Body of pancreas (tissue), 4 donors: ENCODE results near the gene CORO1C. TPM values are rescaled to one million over a fixed set of nuclear protein-coding genes. Genes with fewer than 3 reads are reported as not detected.

Source experiments
- ATAC-seq: fragments of 150-250 bp; one replicate; pipeline ENCODE4 v1.9.1; 2016
- DNase-seq, 4 donors: peaks; one replicate each; pipeline ENCODE4 v3.0.0-alpha.2; 2019
- H3K27ac ChIP-seq, 4 donors: fragments of 200-600 bp; sonication (generic); 1 replicate in 3 of 4; 2 replicates in 1 of 4; pipeline versions ENCODE4 v1.5.1 to v1.6.1; 2016 to 2019; ENCODE audit warnings: mild to moderate bottlenecking in 1 of 4, mixed read lengths in 1 of 4, moderate library complexity in 1 of 4
- H3K27me3 ChIP-seq, 2 donors: fragments of 200-600 bp; sonication (generic); one replicate each; pipeline ENCODE4 v1.6.0; 2016; ENCODE audit warnings: mild to moderate bottlenecking in 1 of 2
- H3K36me3 ChIP-seq, 2 donors: fragments of 200-600 bp; sonication (generic); replicated peaks in 1 of 2; 2 replicates each; pipeline ENCODE4 v1.5.1; 2016; ENCODE audit warnings: low read depth in 2 of 2; ENCODE audit not compliant: insufficient read depth in 1 of 2
- H3K4me1 ChIP-seq: fragments of 200-600 bp; sonication (generic); one replicate; pipeline ENCODE4 v1.6.0; 2016
- H3K4me3 ChIP-seq, 2 donors: fragments of 200-600 bp; sonication (generic); 1 replicate in 1 of 2; 2 replicates in 1 of 2; pipeline ENCODE4 v1.5.1; 2016 to 2019
- H3K9me3 ChIP-seq, 3 donors: fragments of 200-600 bp; sonication (generic); 1 replicate in 2 of 3; 2 replicates in 1 of 3; pipeline ENCODE4 v1.5.1; 2016
- POLR2A ChIP-seq, 3 donors: fragments of 450-650 bp; IDR thresholded peaks; one replicate each; pipeline ENCODE4 v1.6.1; 2016; ENCODE audit warnings: antibody characterized with exemption in 3 of 3, mild to moderate bottlenecking in 2 of 3
- WGBS, 2 donors: methylation state at CpG; one replicate each; pipeline ENCODE4 v1.1.5; 2017; 5-methylcytosine and 5-hydroxymethylcytosine counted together
- intact Hi-C: fragments of 100-400 bp; cut with DNase I; formaldehyde crosslinking; loops from one replicate; pipeline ENCODE4 v1.15.1; 2023
- total RNA-seq, 2 donors: library from RNA; depleted of rRNA; stranded (reverse); fragments of >200 nt; gene quantifications; one replicate each; pipeline ENCODE4 v1.1.0, GENCODE V29; 2016
- TF ChIP-seq, protein P1 (sequence below), 7 experiments: fragments of 450-650 bp in 4 of 7; fragments of 200-600 bp in 3 of 7; sonication (generic) in 3 of 7; IDR thresholded peaks; one replicate each; pipeline ENCODE4 v1.5.1; 2016 to 2019; ENCODE audit warnings: antibody characterized with exemption in 7 of 7

CORO1C gene
- total RNA-seq, 2 donors from 2014 or later: 26.7 to 27.4 TPM

DNA sequence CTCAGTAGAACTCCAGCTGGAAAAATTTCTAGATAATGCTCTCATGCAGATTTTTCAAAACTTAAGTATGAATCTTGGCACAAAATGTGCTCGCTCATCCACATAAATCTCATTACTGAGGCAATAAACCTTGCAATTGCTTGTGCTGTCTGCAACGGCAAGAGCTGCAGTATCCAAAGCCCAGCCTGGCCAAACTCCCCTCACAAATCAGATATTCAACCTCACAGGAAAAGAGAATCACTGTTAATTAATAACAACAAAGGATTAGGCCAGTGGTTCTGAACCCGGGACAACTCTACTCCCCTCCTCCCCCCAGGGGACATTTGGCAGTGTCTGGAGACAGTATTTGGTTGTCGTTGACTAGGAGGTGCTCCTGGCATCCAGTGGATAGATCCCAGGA lies 19.2 kb upstream of the CORO1C start:
- ATAC-seq: no peak
- 46 to 61% methylated on average over 4 of the region's 4 CpGs for WGBS, 2 donors

GRCh38 chr12:108747563-108747962 lies 16.2 kb upstream of the CORO1C start:
- Histone ChIP-seq H3K4me3 (no peak overlapping the region), H3K27ac (no peak overlapping the region), H3K27me3 (no peaks in the 10 kb centered on the region), H3K9me3 (no peaks in the 10 kb centered on the region), H3K36me3 (no peaks in the 10 kb centered on the region), H3K4me1 (no peaks in the 10 kb centered on the region)
- WGBS, 2 donors: 91 to 97% methylated on average over 3 of the region's 3 CpGs
- intact Hi-C loops: no loop called here
- TF ChIP-seq, protein P1, sequence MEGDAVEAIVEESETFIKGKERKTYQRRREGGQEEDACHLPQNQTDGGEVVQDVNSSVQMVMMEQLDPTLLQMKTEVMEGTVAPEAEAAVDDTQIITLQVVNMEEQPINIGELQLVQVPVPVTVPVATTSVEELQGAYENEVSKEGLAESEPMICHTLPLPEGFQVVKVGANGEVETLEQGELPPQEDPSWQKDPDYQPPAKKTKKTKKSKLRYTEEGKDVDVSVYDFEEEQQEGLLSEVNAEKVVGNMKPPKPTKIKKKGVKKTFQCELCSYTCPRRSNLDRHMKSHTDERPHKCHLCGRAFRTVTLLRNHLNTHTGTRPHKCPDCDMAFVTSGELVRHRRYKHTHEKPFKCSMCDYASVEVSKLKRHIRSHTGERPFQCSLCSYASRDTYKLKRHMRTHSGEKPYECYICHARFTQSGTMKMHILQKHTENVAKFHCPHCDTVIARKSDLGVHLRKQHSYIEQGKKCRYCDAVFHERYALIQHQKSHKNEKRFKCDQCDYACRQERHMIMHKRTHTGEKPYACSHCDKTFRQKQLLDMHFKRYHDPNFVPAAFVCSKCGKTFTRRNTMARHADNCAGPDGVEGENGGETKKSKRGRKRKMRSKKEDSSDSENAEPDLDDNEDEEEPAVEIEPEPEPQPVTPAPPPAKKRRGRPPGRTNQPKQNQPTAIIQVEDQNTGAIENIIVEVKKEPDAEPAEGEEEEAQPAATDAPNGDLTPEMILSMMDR (IDR thresholded peaks at IDR 0.05): no peak
- no peak for TF ChIP-seq POLR2A (IDR thresholded peaks at IDR 0.05)
- no peak for ATAC-seq
- DNase-seq: no peak

More for the DNA sequence above, 19.2 kb upstream of the CORO1C start:
- H3K4me1 ChIP-seq: no peaks in the 10 kb centered on the region
- H3K4me3 ChIP-seq: no peak overlapping the region
- H3K27ac ChIP-seq: no peak overlapping the region
- intact Hi-C loops: no loop called here
- H3K36me3 ChIP-seq: no peaks in the 10 kb centered on the region
- H3K9me3 ChIP-seq: no peaks in the 10 kb centered on the region
- no peaks in the 10 kb centered on the region for H3K27me3 ChIP-seq
- TF ChIP-seq POLR2A (IDR thresholded peaks at IDR 0.05): no peak
- TF ChIP-seq, protein P1 (IDR thresholded peaks at IDR 0.05): no peak
- DNase-seq: no peak

GRCh38 chr12:108745641-108746040 lies 14.3 kb upstream of the CORO1C start:
- Histone ChIP-seq H3K4me3 (no peak overlapping the region), H3K4me1 (no peaks in the 10 kb centered on the region), H3K27me3 (no peaks in the 10 kb centered on the region), H3K27ac (no peak overlapping the region), H3K36me3 (no peaks in the 10 kb centered on the region), H3K9me3 (no peaks in the 10 kb centered on the region)
- 81 to 88% methylated on average over 5 of the region's 5 CpGs for WGBS, 2 donors
- no peak for DNase-seq
- intact Hi-C loops: no loop called here
- ATAC-seq: no peak
- TF ChIP-seq POLR2A (IDR thresholded peaks at IDR 0.05): no peak
- TF ChIP-seq, protein P1 (IDR thresholded peaks at IDR 0.05): no peak

DNA sequence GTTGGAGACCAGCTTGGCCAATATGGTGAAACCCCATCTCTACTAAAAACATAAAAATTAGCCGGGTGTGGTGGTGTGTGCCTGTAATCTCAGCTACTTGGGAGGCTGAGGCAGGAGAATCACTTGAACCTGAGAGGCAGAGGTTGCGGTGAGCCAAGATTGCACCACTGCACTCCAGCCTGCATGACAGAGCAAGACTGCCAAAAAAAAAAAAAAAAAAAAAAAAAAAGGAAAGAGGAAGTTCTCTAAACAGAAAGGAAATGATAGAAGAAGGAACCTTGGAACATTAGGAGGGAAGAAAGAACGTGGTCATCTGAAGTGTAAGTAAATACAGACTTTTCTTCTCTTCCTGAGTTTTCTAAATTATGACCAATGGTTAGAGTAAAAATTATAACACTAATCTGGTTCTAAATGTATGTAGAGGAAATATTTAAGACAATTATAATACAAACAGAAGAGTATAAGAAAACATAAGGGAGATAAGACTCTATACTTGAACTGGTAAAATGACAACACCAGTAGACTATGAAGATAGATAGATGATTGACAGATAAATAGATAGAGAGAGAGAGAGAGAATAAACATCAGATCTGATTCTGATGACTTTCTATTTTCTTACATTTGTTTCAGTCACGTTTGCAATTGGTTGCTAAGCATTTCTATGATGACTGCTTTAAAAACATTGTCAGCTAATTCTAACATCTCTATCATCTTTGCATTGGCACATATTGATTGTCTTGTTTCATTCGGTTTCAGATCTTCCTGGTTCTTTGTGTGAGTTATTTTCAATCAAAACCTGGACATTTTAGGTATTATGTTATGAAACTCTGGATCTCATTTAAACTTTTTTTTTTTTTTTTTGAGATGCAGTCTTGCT lies 12.9 kb upstream of the CORO1C start:
- no peaks in the 10 kb centered on the region for H3K27me3 ChIP-seq
- WGBS, 2 donors: 44 to 53% methylated on average over 5 of the region's 5 CpGs
- DNase-seq (no peak), ATAC-seq (no peak)
- no peaks in the 10 kb centered on the region for H3K4me1 ChIP-seq
- intact Hi-C loops: no loop called here
- no peaks in the 10 kb centered on the region for H3K9me3 ChIP-seq
- TF ChIP-seq, protein P1 (IDR thresholded peaks at IDR 0.05): no peak
- no peak for TF ChIP-seq POLR2A (IDR thresholded peaks at IDR 0.05)
- no peak overlapping the region for H3K4me3 ChIP-seq
- no peak overlapping the region for H3K27ac ChIP-seq
- H3K36me3 ChIP-seq: no peaks in the 10 kb centered on the region

- Histone ChIP-seq H3K27ac (no peak overlapping the region), H3K4me3 (no peak overlapping the region), H3K27me3 (no peaks in the 10 kb centered on the region), H3K4me1 (peaks cover 12% of the 10 kb centered on the region), H3K36me3 (no peaks in the 10 kb centered on the region), H3K9me3 (no peaks in the 10 kb centered on the region)
- ATAC-seq (no peak), DNase-seq (no peak)
- WGBS, 2 donors: 76 to 78% methylated on average over 2 of the region's 2 CpGs
- intact Hi-C loops: no loop called here
- TF ChIP-seq, protein P1 (IDR thresholded peaks at IDR 0.05): no peak
- no peak for TF ChIP-seq POLR2A (IDR thresholded peaks at IDR 0.05)
Measured at GRCh38 chr12:108738170-108738569, 6.9 kb upstream of the CORO1C start.
